H1 (cell line): ENCODE results near the gene TMBIM6. TPM values are rescaled to one million over a fixed set of nuclear protein-coding genes. Genes with fewer than 3 reads are reported as not detected.

ENCODE experiments used
- CTCF ChIA-PET: fragments of 300-600 bp; sonication (Branson Sonifier 250); formaldehyde crosslinking; loops from one replicate; lab custom pipeline; 2021; ENCODE audit not compliant: partially characterized antibody; lab: Charles Lee
- POLR2A ChIA-PET: fragments of 300-600 bp; sonication (Branson Sonifier 250); formaldehyde crosslinking; loops from one replicate; lab custom pipeline; 2021; ENCODE audit warnings: inconsistent platforms; ENCODE audit not compliant: partially characterized antibody; lab: Charles Lee
- DNase-seq, 2 experiments: peaks; one replicate each; pipeline versions ENCODE4 v3.0.0 to v3.0.0-alpha.2; 2010 to 2022; ENCODE audit warnings: low spot score in 2 of 2, low read depth in 1 of 2, mixed read lengths in 1 of 2
- FAIRE-seq: peaks from 2 replicates; lab custom pipeline; 2011; peaks lifted over from hg19 to GRCh38; lab: Jason Lieb, UNC
- H2AFZ ChIP-seq: 2 replicates; pipeline ENCODE4 v1.8.1; 2012; ENCODE audit warnings: low read length, inconsistent platforms
- H2AK5ac ChIP-seq: 2 replicates; pipeline ENCODE4 v1.6.1; 2013; ENCODE audit warnings: low read depth, low read length
- H2BK120ac ChIP-seq: replicated peaks from 2 replicates; pipeline ENCODE3; 2013; ENCODE audit warnings: low read depth, low read length, inconsistent platforms
- H2BK12ac ChIP-seq: 2 replicates; pipeline ENCODE4 v1.6.1; 2013; ENCODE audit warnings: low read depth, low read length
- H2BK15ac ChIP-seq: 2 replicates; pipeline ENCODE4 v1.6.1; 2013; ENCODE audit warnings: low read length
- H2BK20ac ChIP-seq: 2 replicates; pipeline ENCODE4 v1.6.1; 2013; ENCODE audit warnings: low read length
- H2BK5ac ChIP-seq: 2 replicates; pipeline ENCODE4 v1.6.1; 2013; ENCODE audit warnings: low read depth, low read length
- H3K14ac ChIP-seq: 2 replicates; pipeline ENCODE4 v1.6.1; 2013; ENCODE audit warnings: inconsistent platforms; ENCODE audit not compliant: insufficient read length
- H3K18ac ChIP-seq: 2 replicates; pipeline ENCODE4 v1.6.1; 2013; ENCODE audit warnings: low read length; ENCODE audit errors: extremely low read depth
- H3K23ac ChIP-seq: 2 replicates; pipeline ENCODE4 v1.6.1; 2013; ENCODE audit warnings: inconsistent platforms; ENCODE audit not compliant: insufficient read length
- H3K23me2 ChIP-seq: 2 replicates; pipeline ENCODE4 v1.6.1; 2013; ENCODE audit warnings: low read depth, low read length
- H3K27ac ChIP-seq: 2 replicates; pipeline ENCODE4 v1.6.1; 2011; ENCODE audit warnings: low read depth, low read length, inconsistent platforms
- H3K27me3 ChIP-seq, 4 experiments: replicated peaks in 1 of 4; 1 replicate in 1 of 4; 2 replicates in 3 of 4; pipeline versions ENCODE4 v1.6.1 to v1.8.1; 2011 to 2013; ENCODE audit warnings: low read length in 3 of 4, mild to moderate bottlenecking in 3 of 4, inconsistent platforms in 2 of 4, mixed read lengths in 2 of 4, moderate library complexity in 1 of 4; ENCODE audit not compliant: control insufficient read depth in 3 of 4, insufficient read depth in 3 of 4; ENCODE audit errors: extremely low read depth in 1 of 4
- H3K36me3 ChIP-seq, 4 experiments: 2 replicates each; pipeline versions ENCODE4 v1.6.1 to v1.8.1; 2011 to 2013; ENCODE audit warnings: mild to moderate bottlenecking in 4 of 4, low read length in 3 of 4, moderate library complexity in 2 of 4, control low read depth in 1 of 4, inconsistent platforms in 1 of 4; ENCODE audit not compliant: insufficient read depth in 4 of 4, control insufficient read depth in 2 of 4
- H3K4ac ChIP-seq: replicated peaks from 2 replicates; pipeline ENCODE3; 2013; ENCODE audit warnings: low read length, low read depth, mixed read lengths, inconsistent platforms; ENCODE audit not compliant: insufficient read length
- H3K4me1 ChIP-seq, 4 experiments: replicated peaks in 1 of 4; 1 replicate in 1 of 4; 2 replicates in 3 of 4; pipeline versions ENCODE4 v1.6.1 to v1.8.1; 2011 to 2013; ENCODE audit warnings: low read length in 3 of 4, inconsistent platforms in 2 of 4, mixed read lengths in 1 of 4; ENCODE audit not compliant: insufficient read depth in 4 of 4, control insufficient read depth in 3 of 4
- H3K4me2 ChIP-seq, 2 experiments: 2 replicates each; pipeline versions ENCODE4 v1.6.1 to v1.8.1; 2011 to 2013; ENCODE audit warnings: low read depth in 2 of 2, low read length in 2 of 2, control low read depth in 1 of 2, inconsistent platforms in 1 of 2, mild to moderate bottlenecking in 1 of 2; ENCODE audit not compliant: insufficient read depth in 1 of 2
- H3K4me3 ChIP-seq, 4 experiments: fragments of 200-600, 300-600 bp in 1 of 4; sonication (generic), shearing (Covaris generic), sonication (Bioruptor Twin) in 1 of 4; 2 replicates each; pipeline versions ENCODE4 v1.5.1 to v1.8.1; 2011 to 2016; ENCODE audit warnings: low read length in 4 of 4, low read depth in 3 of 4, control low read depth in 2 of 4, inconsistent platforms in 2 of 4, mild to moderate bottlenecking in 2 of 4, mixed read lengths in 1 of 4, moderate library complexity in 1 of 4; ENCODE audit not compliant: insufficient read depth in 2 of 4; ENCODE audit errors: extremely low read depth in 1 of 4
- H3K56ac ChIP-seq: replicated peaks from 2 replicates; pipeline ENCODE3; 2013; ENCODE audit warnings: low read depth, mild to moderate bottlenecking, mixed read lengths, low read length, inconsistent platforms; ENCODE audit not compliant: insufficient read length
- H3K79me1 ChIP-seq: 2 replicates; pipeline ENCODE4 v1.6.1; 2013; ENCODE audit warnings: low read depth, low read length, control low read depth
- H3K79me2 ChIP-seq, 2 experiments: 2 replicates each; pipeline versions ENCODE4 v1.6.1 to v1.8.1; 2012 to 2013; ENCODE audit warnings: low read length in 2 of 2, mild to moderate bottlenecking in 2 of 2, inconsistent platforms in 1 of 2; ENCODE audit not compliant: insufficient read depth in 2 of 2, control insufficient read depth in 1 of 2
- H3K9ac ChIP-seq, 4 experiments: replicated peaks in 1 of 4; 1 replicate in 1 of 4; 2 replicates in 3 of 4; pipeline versions ENCODE4 v1.6.1 to v1.8.1; 2011 to 2013; ENCODE audit warnings: low read depth in 3 of 4, low read length in 3 of 4, control low read depth in 2 of 4, mild to moderate bottlenecking in 2 of 4, moderate library complexity in 2 of 4, inconsistent platforms in 1 of 4; ENCODE audit errors: extremely low read depth in 1 of 4
- H3K9me3 ChIP-seq, 2 experiments: 2 replicates each; pipeline versions ENCODE4 v1.6.1 to v1.8.1; 2012 to 2013; ENCODE audit warnings: mild to moderate bottlenecking in 2 of 2, moderate library complexity in 2 of 2, control low read depth in 1 of 2, inconsistent platforms in 1 of 2, low read depth in 1 of 2, low read length in 1 of 2, mixed read lengths in 1 of 2; ENCODE audit not compliant: insufficient read depth in 2 of 2
- H4K20me1 ChIP-seq, 2 experiments: replicated peaks in 1 of 2; 2 replicates each; pipeline versions ENCODE3 to v1.8.1; 2011 to 2013; ENCODE audit warnings: inconsistent platforms in 2 of 2, low read length in 2 of 2, mild to moderate bottlenecking in 1 of 2; ENCODE audit not compliant: insufficient read depth in 2 of 2, control insufficient read depth in 1 of 2
- H4K5ac ChIP-seq: 2 replicates; pipeline ENCODE4 v1.6.1; 2013; ENCODE audit warnings: low read length, low read depth, mixed read lengths, inconsistent platforms; ENCODE audit not compliant: insufficient read length
- H4K8ac ChIP-seq: 2 replicates; pipeline ENCODE4 v1.8.0; 2013; ENCODE audit warnings: mild to moderate bottlenecking, moderate library complexity, low read length, inconsistent platforms; ENCODE audit not compliant: insufficient read depth; ENCODE audit errors: extremely low read depth
- H4K91ac ChIP-seq: replicated peaks from 2 replicates; pipeline ENCODE3; 2013; ENCODE audit warnings: low read length, mixed read lengths, inconsistent platforms; ENCODE audit not compliant: insufficient read length
- CBX8 ChIP-seq: fragments of 300-800, 300-1000 bp; sonication (generic); IDR thresholded peaks from 2 replicates; pipeline ENCODE4 v1.7.1; 2016; ENCODE audit warnings: low read depth, low read length, borderline replicate concordance
- CHD2 ChIP-seq: IDR thresholded peaks from 2 replicates; pipeline ENCODE4 v1.6.1; 2012; ENCODE audit warnings: low read length, improper control_type of control experiment
- CREB1 ChIP-seq: IDR thresholded peaks from 2 replicates; pipeline ENCODE4 v1.6.1; 2012; ENCODE audit warnings: inconsistent platforms
- RFX5 ChIP-seq: IDR thresholded peaks from 2 replicates; pipeline ENCODE4 v1.6.1; 2011; ENCODE audit warnings: low read depth, low read length, improper control_type of control experiment, borderline replicate concordance
- SP4 ChIP-seq: IDR thresholded peaks from 2 replicates; pipeline ENCODE4 v1.6.1; 2012; ENCODE audit warnings: low read length, inconsistent platforms
- TCF12 ChIP-seq: IDR thresholded peaks from 2 replicates; pipeline ENCODE4 v1.6.1; 2011; ENCODE audit warnings: low read depth, mild to moderate bottlenecking, low read length
- USF2 ChIP-seq: IDR thresholded peaks from 2 replicates; pipeline ENCODE4 v1.6.1; 2011; ENCODE audit warnings: low read length, improper control_type of control experiment
- ZNF274 ChIP-seq: IDR thresholded peaks from 2 replicates; pipeline ENCODE4 v1.7.0; 2012; ENCODE audit warnings: low read length, borderline replicate concordance; ENCODE audit errors: extremely low read depth
- WGBS, 2 experiments: shearing (Covaris generic) in 1 of 2; methylation state at CpG; one replicate each; pipeline versions ENCODE4 v1.1.6 to v1.1.7; 2013 to 2015; ENCODE audit warnings: low lambda C conversion rate in 2 of 2, mixed read lengths in 2 of 2, inconsistent platforms in 1 of 2, low coverage in 1 of 2, missing lambda C conversion rate in 1 of 2; ENCODE audit not compliant: insufficient replicate concordance in 2 of 2, insufficient coverage in 1 of 2, insufficient read length in 1 of 2; ENCODE audit errors: extremely low coverage in 1 of 2, missing lambda C conversion rate in 1 of 2; 5-methylcytosine and 5-hydroxymethylcytosine counted together
- polyA plus RNA-seq, 7 experiments: library from polyadenylated mRNA; depleted of rRNA in 3 of 7; stranded (reverse) in 5 of 7; unstranded in 2 of 7; fragments of >200 nt in 5 of 7; fragments of 200-250 nt in 2 of 7; gene quantifications; 1 replicate in 5 of 7; 2 replicates in 1 of 7; 4 replicates in 1 of 7; pipeline versions ENCODE4 v1.2.1 to v1.2.3, GENCODE V29; 2011 to 2013; ENCODE audit warnings: missing spikeins in 2 of 7, mixed read lengths in 2 of 7
- total RNA-seq: library from RNA; stranded (reverse); fragmentation: NEBNext Ultra II Directional; extraction: Animal tissue kit (Norgen Biotek cat#: 25700); gene quantifications from 2 replicates; pipeline ENCODE4 v1.2.1, GENCODE V29; 2021

The TMBIM6 gene
- total and polyA plus RNA-seq, 2 of the 8 experiments (the other 6 are each of a cell fraction or from before 2014, with no cell fraction given), result 423 to 556 TPM

GRCh38 chr12:49703647-49704137 is 37.7 kb upstream of the TMBIM6 start:
- no peaks in the 10 kb centered on the region for H3K36me3 ChIP-seq
- peaks cover 9 to 34% (median 14%) of the 10 kb centered on the region in 4 experiments for H3K4me1 ChIP-seq
- no peak overlapping the region for H3K14ac ChIP-seq
- ChIA-PET CTCF (interaction anchor here (0.8 to 10.3 kb wide), 17 partner anchors 12 to 136 kb away, joined by 3 to 222 read pairs (median 4); partner anchors contain the start of gene TMBIM6), POLR2A (interaction anchor here (1.0 to 4.0 kb wide), 8 partner anchors 8 to 67 kb away, joined by 3 to 23 read pairs (median 7); partner anchors contain the start of gene TMBIM6)
- H4K91ac ChIP-seq, result no peak overlapping the region
- FAIRE-seq, result no peak
- H3K79me1 ChIP-seq, result no peaks in the 10 kb centered on the region; the same call in 1 of the 2 replicates
- H3K4ac ChIP-seq, result no peak overlapping the region
- no peak overlapping the region for H3K4me3 ChIP-seq
- H2BK12ac ChIP-seq, result 0 out of 2 replicates have a peak overlapping the region, but pooled peaks have one; percentile 22
- H3K4me2 ChIP-seq, result no peak overlapping the region; a peak in 1 of 4 replicates
- H3K27ac ChIP-seq, result no peak overlapping the region
- no peak overlapping the region for H3K18ac ChIP-seq
- no peak overlapping the region for H4K5ac ChIP-seq
- H2AK5ac ChIP-seq, result no peak overlapping the region
- no peak overlapping the region for H2BK20ac ChIP-seq
- H4K20me1 ChIP-seq, result peaks cover 3 to 10% of the 10 kb centered on the region in 2 experiments
- H2BK5ac ChIP-seq, result no peak overlapping the region
- WGBS, 2 experiments, result 89% methylated on average over 3 of the region's 3 CpGs; no CpG with 5 or more reads in 1 of the 2 experiments
- no peak overlapping the region for H4K8ac ChIP-seq
- peaks cover 9 to 57% of the 10 kb centered on the region in 2 experiments for H3K79me2 ChIP-seq
- H2BK120ac ChIP-seq, result no peak overlapping the region
- H3K56ac ChIP-seq, result no peak overlapping the region
- H3K9me3 ChIP-seq, result no peaks in the 10 kb centered on the region
- peaks cover 1 to 9% (median 6%) of the 10 kb centered on the region in 4 experiments for H3K27me3 ChIP-seq
- peak overlapping the region; percentile 48; the same call in 1 of the 2 replicates for H2BK15ac ChIP-seq
- H2AFZ ChIP-seq, result no peak overlapping the region
- no peak overlapping the region for H3K23ac ChIP-seq
- DNase-seq, result no peak
- H3K23me2 ChIP-seq, result peaks cover 10% of the 10 kb centered on the region
- no peak overlapping the region for H3K9ac ChIP-seq
- no peak for TF ChIP-seq USF2
- no peak for TF ChIP-seq SP4
- no peak for TF ChIP-seq CREB1
- TF ChIP-seq CBX8, result no peak
- no peak for TF ChIP-seq ZNF274
- no peak for TF ChIP-seq TCF12
- TF ChIP-seq RFX5, result no peak
- TF ChIP-seq CHD2, result no peak
